Heart right ventricle (tissue), 16 donors: Measurements from ENCODE around the gene FAM149A. TPM values are rescaled to one million over a fixed set of nuclear protein-coding genes. Genes with fewer than 3 reads are reported as not detected.

Source experiments
- ATAC-seq, 8 donors: fragments of 200-7000 bp; cut with Tn5 transposase; one replicate each; pipeline ENCODE4 v1.9.1; 2020; ENCODE audit warnings: mild to moderate bottlenecking in 8 of 8, moderate library complexity in 8 of 8, moderate number of reproducible peaks in 1 of 8
- DNase-seq, 2 donors: peaks; one replicate each; pipeline ENCODE4 v3.0.0-alpha.2; 2020
- H3K27ac ChIP-seq, 10 donors: fragments of 200-600 bp; sonication (generic) in 2 of 10; one replicate each; pipeline versions ENCODE4 v1.5.0 to v1.8.0; 2020 to 2022; ENCODE audit warnings: mild to moderate bottlenecking in 3 of 10
- H3K27me3 ChIP-seq, 7 donors: fragments of 200-600 bp; one replicate each; pipeline ENCODE4 v1.8.0; 2021 to 2022; ENCODE audit warnings: mild to moderate bottlenecking in 2 of 7
- H3K36me3 ChIP-seq, 9 donors: fragments of 200-600 bp; sonication (generic) in 1 of 9; one replicate each; pipeline versions ENCODE4 v1.5.0 to v1.8.0; 2020 to 2022; ENCODE audit warnings: mild to moderate bottlenecking in 2 of 9
- H3K4me1 ChIP-seq, 9 donors: fragments of 200-600 bp; sonication (generic) in 1 of 9; one replicate each; pipeline versions ENCODE4 v1.5.0 to v1.8.0; 2020 to 2022; ENCODE audit warnings: mild to moderate bottlenecking in 4 of 9
- H3K4me3 ChIP-seq, 10 donors: fragments of 200-600 bp; sonication (generic) in 2 of 10; one replicate each; pipeline versions ENCODE4 v1.5.0 to v1.8.0; 2020 to 2022; ENCODE audit warnings: mild to moderate bottlenecking in 7 of 10, moderate library complexity in 2 of 10
- H3K9me3 ChIP-seq, 11 donors: fragments of 200-600 bp in 10 of 11; sonication (generic) in 2 of 11; one replicate each; pipeline versions ENCODE4 v1.5.0 to v1.8.0; 2013 to 2022; ENCODE audit warnings: mild to moderate bottlenecking in 2 of 11, control low read depth in 1 of 11, moderate library complexity in 1 of 11
- CTCF ChIP-seq, 9 donors: fragments of 200-600 bp; sonication (generic) in 2 of 9; IDR thresholded peaks; one replicate each; pipeline versions ENCODE4 v1.5.0 to v1.8.0; 2021 to 2022; ENCODE audit warnings: antibody characterized with exemption in 9 of 9, mild to moderate bottlenecking in 5 of 9, moderate library complexity in 1 of 9
- WGBS, 2 donors: extraction: QIAGEN DNeasy Blood & Tissue Kit; methylation state at CpG; one replicate each; pipeline ENCODE4 v1.1.7; 2013; ENCODE audit warnings: inconsistent platforms in 1 of 2; 5-methylcytosine and 5-hydroxymethylcytosine counted together
- intact Hi-C, 10 donors: fragments of 100-400 bp; cut with DNase I; formaldehyde crosslinking; loops; one replicate each; pipeline versions ENCODE4 v1.11.1 to v1.14.2; 2022
- polyA plus RNA-seq, 2 donors: library from polyadenylated mRNA; stranded (reverse); fragments of 200-250 nt; gene quantifications; one replicate each; pipeline ENCODE4 v1.2.3, GENCODE V29; 2013
- total RNA-seq, 10 donors: library from RNA; stranded (reverse); fragmentation: NEBNext Ultra II Directional in 3 of 10; extraction: Animal tissue kit (Norgen Biotek cat#: 25700) in 3 of 10; gene quantifications; one replicate each; pipeline versions ENCODE4 v1.2.1 to v1.2.4, GENCODE V29; 2021 to 2023
- donor health status: Arrhythmogenic right ventricular cardiomyopathy.
- donor health status: ischemic (EF 13 %, LVEDD 7.1; RV severe dilation, severe dysfunction).
- donor health status: healthy with polysubstance abuse.
- donor health status: DM: no; HTN: yes; CAD: no.
- donor health status: DM: no; HTN: no; CAD: no.
- donor health status: ischemic (EF 25% LVEDD 6.9; RV normal size, moderate dysfunction).
- donor health status: ischemic (EF 25% LVEDD 5.7; RV mildly dilated, moderate dysfunction).
- donor health status: healthy.
- donor health status: DM: yes; HTN: yes; CAD: no.
- donor health status: Ischemic cardiomyopathy.
- donor health status: ischemic (EF 35%, LVEDD 5.7; RV mildly dilated, moderate dysfunction).
- donor health status: nonischemic (EF 11% LVEDD 7.7; RV severe dilation, severe dysfunction).
- donor health status: DM: yes; HTN: yes; CAD: no.
- donor health status: PGD.
- donor health status: ischemic (EF 29% LVEDD 5.4; RV normal size, mild dysfunction).
- donor health status: nonischemic (EF 23%, LVEDD 6.1; RV moderate dilation, normal function).

FAM149A gene
- total and polyA plus RNA-seq, 12 donors = 1.2 to 13.7 (median 9.8) TPM

GRCh38 chr4:186131935-186132334, 27.4 kb downstream of the FAM149A start:
- ATAC-seq (no peak), DNase-seq (no peak)
- WGBS, 2 donors = 88 to 91% methylated on average over 2 of the region's 2 CpGs
- H3K4me1 ChIP-seq = peaks cover 0 to 2% (median 0%) of the 10 kb centered on the region in 9 donors
- H3K27ac ChIP-seq = no peak overlapping the region
- intact Hi-C loops = loop anchor here in 5 of 10 donors (5.0 to 10.0 kb wide), 4 partner anchors 57 to 67 kb away; partner anchors contain the start of gene TLR3 (in 3 of the 5)
- H3K4me3 ChIP-seq = no peak overlapping the region
- H3K36me3 ChIP-seq = no peaks in the 10 kb centered on the region
- no peaks in the 10 kb centered on the region for H3K27me3 ChIP-seq
- no peak for TF ChIP-seq CTCF (IDR thresholded peaks at IDR 0.05)
- no peaks in the 10 kb centered on the region for H3K9me3 ChIP-seq

GRCh38 chr4:186132577-186133242, 28.2 kb downstream of the FAM149A start:
- peak in 2 of 9 donors; percentile 9 to 29 for TF ChIP-seq CTCF (IDR thresholded peaks at IDR 0.05)
- peaks cover 0 to 2% (median 0%) of the 10 kb centered on the region in 9 donors for H3K4me1 ChIP-seq
- no peaks in the 10 kb centered on the region for H3K9me3 ChIP-seq
- DNase-seq (no peak), ATAC-seq (peak in 2 of 8 donors; percentile 62 to 68)
- 21 to 27% methylated on average over 4 of the region's 4 CpGs for WGBS, 2 donors
- no peaks in the 10 kb centered on the region for H3K36me3 ChIP-seq
- H3K4me3 ChIP-seq = no peak overlapping the region
- H3K27ac ChIP-seq = no peak overlapping the region
- intact Hi-C loops = loop anchor here in 5 of 10 donors (5.0 to 10.0 kb wide), 4 partner anchors 58 to 68 kb away; partner anchors contain the start of gene TLR3 (in 3 of the 5)
- no peaks in the 10 kb centered on the region for H3K27me3 ChIP-seq

GRCh38 chr4:186134257-186134656, 29.8 kb downstream of the FAM149A start:
- TF ChIP-seq CTCF (IDR thresholded peaks at IDR 0.05) = no peak
- WGBS, 2 donors = 79 to 80% methylated on average over 3 of the region's 3 CpGs
- intact Hi-C loops = loop anchor here in 5 of 10 donors (5.0 to 10.0 kb wide), 4 partner anchors 59 to 69 kb away; partner anchors contain the start of gene TLR3 (in 3 of the 5)
- peak in 4 of 8 donors; percentile 22 to 49 (median 39) for ATAC-seq
- DNase-seq = no peak
- no peaks in the 10 kb centered on the region for H3K9me3 ChIP-seq
- H3K27me3 ChIP-seq = no peaks in the 10 kb centered on the region
- no peak overlapping the region for H3K4me3 ChIP-seq
- H3K4me1 ChIP-seq = peaks cover 0 to 2% (median 0%) of the 10 kb centered on the region in 9 donors
- H3K36me3 ChIP-seq = no peaks in the 10 kb centered on the region
- H3K27ac ChIP-seq = no peak overlapping the region

GRCh38 chr4:186134861-186135260, 30.4 kb downstream of the FAM149A start:
- H3K27ac ChIP-seq = no peak overlapping the region
- no peaks in the 10 kb centered on the region for H3K9me3 ChIP-seq
- H3K4me3 ChIP-seq = no peak overlapping the region
- 93 to 96% methylated on average over 11 of the region's 11 CpGs for WGBS, 2 donors
- TF ChIP-seq CTCF (IDR thresholded peaks at IDR 0.05) = no peak
- H3K4me1 ChIP-seq = peaks cover 0 to 2% (median 0%) of the 10 kb centered on the region in 9 donors
- H3K36me3 ChIP-seq = no peaks in the 10 kb centered on the region
- intact Hi-C loops = loop anchor here in 9 of 10 donors (5.0 to 10.0 kb wide), 5 partner anchors 60 to 1123 kb away; partner anchors contain the start of gene TLR3 (in 6 of the 9)
- DNase-seq = no peak
- ATAC-seq = no peak
- H3K27me3 ChIP-seq = no peaks in the 10 kb centered on the region
